CD4-positive, alpha-beta T cell treated with Interleukin-1 beta for 1 hour (primary cell): ENCODE measurements around the gene ANKRA2.
A peak's percentile ranks its signal among the peaks of the same experiment; 100 is the strongest.

Experiments
- DNase-seq, 2 donors: peaks; one replicate each; pipeline ENCODE4 v3.0.0-alpha.2; 2020 to 2022

ANKRA2 gene

DNA sequence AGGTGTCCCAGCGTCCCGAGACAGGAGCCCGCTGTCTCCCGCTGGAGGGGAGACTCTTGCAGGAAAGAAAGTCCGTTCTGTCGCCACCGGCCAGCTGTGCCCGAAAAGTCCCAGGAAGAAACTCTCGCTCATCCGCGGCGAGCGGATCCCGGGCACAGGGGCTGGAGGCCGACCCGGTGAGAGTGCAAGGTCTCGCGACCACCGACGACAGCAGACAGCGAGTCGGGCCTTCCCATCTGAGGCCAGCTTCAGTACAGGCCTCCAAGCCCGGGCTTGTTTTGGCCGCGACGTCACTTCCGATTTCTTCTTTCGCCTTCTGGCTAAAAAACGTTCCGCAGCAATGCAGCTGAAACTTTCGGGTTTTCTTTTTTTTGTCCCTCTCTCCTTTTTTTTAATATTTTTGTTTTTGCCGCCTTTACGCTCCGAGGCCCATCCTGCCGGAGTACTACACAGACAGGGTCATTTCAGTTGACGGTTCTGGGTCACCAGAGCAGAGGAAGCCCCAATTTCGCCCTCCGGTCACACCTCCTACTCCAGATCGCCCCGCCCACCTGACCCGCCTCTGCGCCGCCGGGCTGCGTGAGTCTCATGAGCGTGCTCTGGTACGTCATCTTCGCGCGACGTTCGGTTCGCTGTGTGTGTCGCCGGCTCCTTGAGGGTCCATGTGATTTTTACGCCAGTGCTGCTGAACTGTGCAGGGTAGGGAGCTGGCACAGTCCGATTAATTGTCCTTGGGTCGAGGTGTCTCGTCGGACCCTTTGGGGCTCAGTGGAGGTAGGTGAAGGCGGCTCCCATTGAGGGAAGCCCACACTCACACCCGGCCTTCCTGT, at the start of gene ANKRA2, which contains the start of gene UTP15:
TSS of gene ANKRA2 (minus strand) at position 501 of the 830 bp plus-strand sequence. CDS start 2,758 bp downstream, outside the sequence.
TSS of gene UTP15 (plus strand) at position 605 of the 830 bp plus-strand sequence. CDS start 1,602 bp downstream, outside the sequence.
- peak; percentile 97 for DNase-seq

DNA sequence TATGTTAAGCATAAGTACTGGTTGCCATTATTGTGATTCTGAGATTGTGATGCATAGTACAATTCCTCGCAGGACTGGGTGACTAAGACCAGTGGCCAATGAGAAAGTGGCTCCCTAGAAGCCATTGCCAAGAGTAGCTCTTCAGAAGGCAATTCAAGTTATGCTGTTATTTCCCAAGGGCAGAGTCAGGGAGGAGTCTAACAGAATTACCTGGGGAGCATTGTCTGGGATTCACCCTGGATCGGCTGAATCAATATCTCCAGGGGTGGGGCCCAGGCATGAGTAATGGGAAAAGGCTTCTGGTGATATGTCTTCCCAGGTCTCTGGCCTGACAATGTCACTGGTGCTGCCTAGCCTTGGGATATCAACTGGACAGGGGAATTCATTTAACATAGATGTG, 49.6 kb upstream of the ANKRA2 start:
- no peak for DNase-seq

DNA sequence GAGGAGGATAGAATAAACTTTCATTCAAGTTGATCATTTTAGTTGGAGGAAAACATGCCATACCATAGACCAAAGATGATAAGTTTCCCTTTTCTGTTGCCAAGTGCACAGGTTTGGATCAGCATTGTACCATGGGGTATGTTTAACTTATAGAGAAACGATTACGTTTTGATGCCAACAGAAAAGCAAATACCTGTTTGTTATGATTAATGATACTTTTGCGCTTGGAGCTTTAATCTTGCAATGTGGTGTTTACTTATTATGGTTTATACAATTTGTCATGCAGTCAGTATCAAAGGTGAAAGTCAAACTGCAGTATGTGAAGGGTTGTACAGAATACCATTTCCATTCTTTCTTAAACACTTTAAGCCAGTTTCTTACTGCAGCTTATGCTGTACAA, 47.4 kb upstream of the ANKRA2 start:
- DNase-seq, result no peak

DNA sequence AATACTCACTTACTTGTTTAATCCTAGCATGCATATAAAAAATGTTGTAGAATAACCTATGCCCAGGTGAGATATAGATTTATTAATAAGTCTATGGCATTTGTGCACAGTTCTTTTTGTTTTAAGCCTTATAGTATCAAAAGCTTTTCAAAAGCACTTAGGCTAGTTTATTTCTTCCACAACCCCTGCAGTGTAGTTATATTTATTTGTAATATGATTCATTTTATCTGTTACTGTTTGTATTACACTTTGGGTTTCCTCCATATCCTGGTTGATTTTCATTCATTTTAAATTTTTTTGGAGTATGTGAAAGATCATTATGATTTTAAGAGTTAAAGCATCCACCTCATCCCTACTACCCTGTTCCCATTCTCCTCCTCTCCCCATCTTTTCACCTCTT, 41.8 kb upstream of the ANKRA2 start:
- DNase-seq, result no peak

DNA sequence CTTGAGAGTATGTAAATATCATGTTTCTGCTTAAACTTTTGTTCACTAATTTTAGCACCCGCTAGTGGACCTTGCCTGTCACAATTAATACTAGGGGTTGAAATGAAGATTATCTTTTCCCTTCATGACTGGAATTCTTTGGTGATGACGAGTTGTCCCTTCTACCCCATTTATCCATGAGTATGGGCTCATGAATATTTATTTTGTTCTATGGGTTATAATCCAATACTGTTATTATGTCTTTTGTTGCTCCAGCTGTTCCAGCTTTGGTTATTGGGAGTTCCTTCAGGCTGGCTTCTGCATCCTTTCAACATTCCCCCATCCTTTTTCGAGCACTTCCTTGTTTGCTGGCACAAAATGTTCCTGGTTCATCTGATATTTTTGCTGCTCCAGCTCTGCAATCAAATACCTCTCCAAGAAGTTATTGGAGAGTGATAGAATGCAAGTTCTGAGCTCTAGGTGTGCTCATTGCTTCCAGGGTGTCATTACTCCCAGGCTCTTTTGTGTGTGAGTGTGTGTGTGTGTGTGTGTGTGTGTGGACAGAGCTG, 40.8 kb upstream of the ANKRA2 start:
- DNase-seq, result no peak

GRCh38 chr5:73605223-73606087, 40.0 kb upstream of the ANKRA2 start:
- DNase-seq, result no peak

- no peak for DNase-seq
These were observed 38.6 kb upstream of the ANKRA2 start for GRCh38 chr5:73603998-73604397.

DNA sequence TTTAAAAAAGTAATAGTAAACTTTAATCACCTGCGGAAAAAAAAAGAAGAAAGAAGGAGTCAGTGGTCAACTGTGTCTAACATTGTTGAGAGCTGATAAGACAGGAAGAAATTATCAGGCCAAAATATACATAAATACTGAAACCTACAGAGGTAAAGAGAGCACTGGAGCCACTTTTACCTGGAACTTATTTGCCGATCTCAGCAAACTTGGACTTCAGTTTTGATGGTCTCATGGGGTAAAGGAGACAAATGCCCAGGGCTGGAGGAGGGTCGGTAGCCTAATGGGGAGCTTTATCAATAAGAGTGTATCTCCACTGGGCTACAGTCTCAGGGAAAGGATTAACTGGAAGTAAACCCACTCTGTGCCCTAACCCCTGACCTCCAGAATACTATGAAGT, 33.9 kb upstream of the ANKRA2 start:
- DNase-seq, result no peak

DNA sequence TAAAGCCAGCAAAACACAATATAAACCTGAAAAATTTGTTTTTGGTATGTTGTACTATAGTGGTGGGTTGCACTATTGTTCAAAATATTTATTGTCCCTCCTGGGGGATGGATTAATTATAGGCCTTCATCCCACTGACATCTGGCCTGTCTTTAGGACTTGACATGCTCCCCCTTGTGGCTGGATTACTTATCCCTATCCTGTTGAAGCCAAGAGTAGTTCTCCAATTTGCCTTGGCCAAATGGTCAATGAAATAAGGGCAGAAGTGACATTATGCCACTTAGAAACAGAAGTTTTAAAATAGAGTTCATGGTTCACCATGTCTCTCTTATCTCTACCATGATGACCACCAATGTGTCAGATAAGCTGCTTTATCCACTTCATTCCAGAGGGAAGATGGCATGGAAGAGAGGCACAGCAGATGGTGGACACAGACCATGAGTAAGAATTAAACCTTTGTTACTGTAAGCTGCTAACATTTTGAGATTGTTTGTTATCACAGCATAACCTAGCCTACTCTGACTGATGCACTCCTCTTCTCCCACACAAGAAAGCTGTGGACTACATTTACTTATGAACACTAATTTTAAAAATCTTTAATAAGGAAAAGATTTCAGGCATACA, 31.4 kb upstream of the ANKRA2 start:
- peak in 1 of 2 donors; percentile 2 for DNase-seq

- DNase-seq, result no peak
These were observed 27.1 kb upstream of the ANKRA2 start for GRCh38 chr5:73592551-73592950.

- no peak for DNase-seq
These were observed 26.5 kb upstream of the ANKRA2 start for GRCh38 chr5:73591698-73592501.

DNA sequence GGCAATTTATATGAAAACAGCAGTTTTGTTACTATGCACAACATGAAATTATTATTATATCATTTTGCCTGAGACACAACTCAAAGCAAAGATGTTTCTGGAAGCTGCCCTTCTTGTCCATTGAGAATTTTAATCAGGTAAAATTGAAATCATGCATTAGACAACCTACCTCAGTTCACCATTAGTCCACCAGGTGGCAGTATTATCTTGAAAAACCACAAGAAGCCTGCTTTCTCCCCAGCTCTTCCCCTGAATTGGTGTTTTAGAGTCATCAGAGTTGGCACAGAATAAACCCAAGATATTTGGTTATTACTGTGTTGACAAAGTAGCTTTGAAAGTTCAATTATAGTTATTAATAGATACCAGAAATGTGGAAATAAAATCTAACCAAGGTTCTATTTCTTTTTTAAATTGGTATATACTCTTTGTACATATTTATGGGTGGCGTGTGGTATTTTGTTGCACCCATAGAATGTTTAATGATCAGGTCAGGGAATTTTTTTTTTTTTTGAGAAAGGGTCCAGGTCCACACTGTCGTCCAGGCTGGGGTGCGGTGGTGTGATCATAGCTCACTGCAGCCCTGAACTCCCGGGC, 25.8 kb upstream of the ANKRA2 start:
- DNase-seq, result peak; percentile 9 to 77

- DNase-seq, result no peak
These were observed 22.5 kb upstream of the ANKRA2 start for GRCh38 chr5:73587923-73588322.

DNA sequence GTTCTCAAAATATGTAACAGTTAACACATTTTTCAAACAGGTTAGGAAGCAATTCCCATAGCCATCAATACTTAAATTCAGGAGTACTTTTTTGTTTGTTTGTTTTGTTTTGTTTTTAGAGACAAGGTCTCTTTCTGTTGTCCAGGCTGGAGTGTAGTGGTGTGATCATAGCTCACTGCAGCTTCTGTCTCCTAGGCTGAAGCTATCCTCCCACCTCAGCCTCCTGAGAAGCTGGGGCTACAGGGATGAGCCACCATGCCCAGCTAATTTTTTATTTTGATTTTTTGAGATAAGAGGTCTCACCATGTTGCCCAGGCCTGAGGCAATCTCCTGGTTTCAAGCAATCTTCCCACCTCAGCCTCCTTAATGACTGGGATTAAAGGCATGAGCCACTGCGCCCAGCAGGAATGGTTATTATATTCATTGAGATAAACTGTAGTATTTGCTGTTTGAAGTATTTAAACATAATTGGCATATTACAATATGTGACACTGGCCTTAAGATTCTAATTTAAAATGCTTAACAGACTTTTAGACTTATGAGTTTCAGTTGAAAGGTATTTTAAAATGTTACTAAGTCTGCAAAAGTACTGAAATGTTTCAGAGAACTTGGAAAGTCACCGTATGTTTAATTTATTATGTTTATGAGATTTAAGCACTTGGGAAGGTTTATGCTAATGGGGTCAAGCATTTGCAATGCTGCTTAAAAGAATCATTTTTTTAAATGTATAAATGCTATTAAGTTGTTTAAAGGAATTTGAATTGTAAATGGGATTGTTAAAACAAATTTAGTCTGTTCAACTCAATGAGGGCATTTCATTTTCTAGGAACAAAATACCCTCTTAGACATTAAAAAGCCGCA, 17.1 kb upstream of the ANKRA2 start:
- DNase-seq, result no peak

GRCh38 chr5:73565969-73566547, 619 bp upstream of the ANKRA2 start:
- peak in 1 of 2 donors; percentile 13 for DNase-seq

GRCh38 chr5:73564675-73565074, 764 bp downstream of the ANKRA2 start:
- peak in 1 of 2 donors; percentile 31 for DNase-seq

DNA sequence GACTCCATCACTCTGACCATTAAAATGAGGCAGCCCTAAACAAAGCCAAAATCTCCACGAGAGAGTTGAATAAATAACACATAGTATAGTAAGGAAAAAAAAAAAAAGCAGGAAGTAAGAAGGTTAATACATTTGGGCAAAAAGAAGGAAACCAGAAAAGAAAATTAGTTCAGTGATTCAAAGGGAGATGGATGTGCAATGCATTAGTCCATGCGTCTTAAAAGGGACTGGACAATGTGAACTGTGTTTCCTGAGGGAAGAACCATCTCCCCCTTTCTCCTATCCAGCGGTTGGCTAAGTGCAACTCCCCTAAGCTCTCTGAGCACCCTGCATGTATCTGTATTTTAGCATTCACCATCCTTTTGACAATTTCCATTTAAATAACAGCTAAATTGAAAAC, 1.4 kb downstream of the ANKRA2 start:
- no peak for DNase-seq

- no peak for DNase-seq
These were observed 6.5 kb downstream of the ANKRA2 start for GRCh38 chr5:73558950-73559349.

GRCh38 chr5:73552642-73553041, 12.8 kb downstream of the ANKRA2 start:
- no peak for DNase-seq

DNA sequence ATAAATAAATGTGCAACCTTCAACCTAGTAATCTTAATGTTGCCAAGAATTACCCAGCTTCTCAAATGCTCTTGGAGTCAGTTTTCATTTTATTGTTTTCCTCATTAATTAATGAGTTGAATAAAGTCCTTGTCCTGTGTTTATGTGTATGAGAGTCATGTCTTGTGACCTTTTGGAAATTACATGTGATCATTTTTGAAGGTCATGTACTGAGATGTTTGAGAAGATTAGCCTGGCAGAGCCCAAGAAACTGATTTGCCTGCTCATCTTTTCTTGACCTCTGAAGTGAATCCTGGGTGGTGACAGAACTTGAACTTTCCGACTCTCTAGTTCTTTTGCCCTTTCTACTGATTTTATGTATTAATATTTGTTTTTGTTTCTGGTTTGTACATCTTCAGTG, 15.4 kb downstream of the ANKRA2 start:
- no peak for DNase-seq
